Measurements from ENCODE around the gene IFIT3.

The IFIT3 gene

GRCh38 chr10:89304026-89304425 lies 23.8 kb upstream of the IFIT3 start:
- Histone ChIP-seq H3K4me2 (peak overlapping the region; percentile 80), H3K36me3 (peaks cover 11% of the 10 kb centered on the region), H3K9ac (no peak overlapping the region), H3K27ac (no peak overlapping the region), H4K20me1 (no peaks in the 10 kb centered on the region), H3K4me3 (no peak overlapping the region), H3K9me3 (peaks cover 4% of the 10 kb centered on the region), H3K27me3 (no peaks in the 10 kb centered on the region), H3K4me1 (peaks cover 37% of the 10 kb centered on the region)
- no peak for TF ChIP-seq Cebpa-rat (IDR thresholded peaks at IDR 0.05)

GRCh38 chr10:89304446-89304845 lies 23.4 kb upstream of the IFIT3 start:
- H3K9ac ChIP-seq: no peak overlapping the region
- TF ChIP-seq Cebpa-rat (IDR thresholded peaks at IDR 0.05): no peak
- H3K27me3 ChIP-seq: no peaks in the 10 kb centered on the region
- H3K27ac ChIP-seq: no peak overlapping the region
- H4K20me1 ChIP-seq: no peaks in the 10 kb centered on the region
- H3K9me3 ChIP-seq: peaks cover under 1% of the 10 kb centered on the region; the same call in 1 of the 2 replicates
- H3K4me1 ChIP-seq: peaks cover 37% of the 10 kb centered on the region
- peaks cover 11% of the 10 kb centered on the region for H3K36me3 ChIP-seq
- H3K4me3 ChIP-seq: no peak overlapping the region
- no peak overlapping the region for H3K4me2 ChIP-seq

GRCh38 chr10:89304925-89305324 lies 22.9 kb upstream of the IFIT3 start:
- peaks cover 11% of the 10 kb centered on the region for H3K36me3 ChIP-seq
- H3K4me3 ChIP-seq: no peak overlapping the region
- no peaks in the 10 kb centered on the region for H3K27me3 ChIP-seq
- no peaks in the 10 kb centered on the region for H3K9me3 ChIP-seq
- no peak overlapping the region for H3K27ac ChIP-seq
- TF ChIP-seq Cebpa-rat (IDR thresholded peaks at IDR 0.05): no peak
- no peaks in the 10 kb centered on the region for H4K20me1 ChIP-seq
- H3K9ac ChIP-seq: no peak overlapping the region
- H3K4me1 ChIP-seq: peaks cover 37% of the 10 kb centered on the region
- H3K4me2 ChIP-seq: no peak overlapping the region

- Histone ChIP-seq H3K27me3 (no peaks in the 10 kb centered on the region), H3K4me1 (peaks cover 33% of the 10 kb centered on the region), H3K36me3 (peaks cover 11% of the 10 kb centered on the region)
Measured at GRCh38 chr10:89305766-89306433, 21.9 kb upstream of the IFIT3 start.

GRCh38 chr10:89306434-89307268 lies 21.1 kb upstream of the IFIT3 start:
- Histone ChIP-seq H3K4me1 (peaks cover 29% of the 10 kb centered on the region), H3K4me2 (no peak overlapping the region)

More at GRCh38 chr10:89305766-89306433, 21.9 kb upstream of the IFIT3 start:
- Histone ChIP-seq H3K27ac (no peak overlapping the region), H3K4me3 (no peak overlapping the region), H3K9ac (no peak overlapping the region), H3K9me3 (no peaks in the 10 kb centered on the region), H3K4me2 (no peak overlapping the region), H4K20me1 (no peaks in the 10 kb centered on the region)
- no peak for TF ChIP-seq Cebpa-rat (IDR thresholded peaks at IDR 0.05)

GRCh38 chr10:89307269-89307577 lies 20.6 kb upstream of the IFIT3 start:
- Histone ChIP-seq H3K36me3 (peaks cover 11% of the 10 kb centered on the region), H3K4me2 (no peak overlapping the region), H3K4me1 (peaks cover 28% of the 10 kb centered on the region), H3K27me3 (no peaks in the 10 kb centered on the region), H4K20me1 (no peaks in the 10 kb centered on the region), H3K4me3 (no peak overlapping the region), H3K27ac (no peak overlapping the region), H3K9me3 (no peaks in the 10 kb centered on the region), H3K9ac (no peak overlapping the region)
- no peak for TF ChIP-seq Cebpa-rat (IDR thresholded peaks at IDR 0.05)

More at GRCh38 chr10:89306434-89307268, 21.1 kb upstream of the IFIT3 start:
- no peaks in the 10 kb centered on the region for H4K20me1 ChIP-seq
- TF ChIP-seq Cebpa-rat (IDR thresholded peaks at IDR 0.05): no peak
- no peak overlapping the region for H3K27ac ChIP-seq
- no peak overlapping the region for H3K9ac ChIP-seq
- H3K27me3 ChIP-seq: no peaks in the 10 kb centered on the region
- no peaks in the 10 kb centered on the region for H3K9me3 ChIP-seq
- peaks cover 11% of the 10 kb centered on the region for H3K36me3 ChIP-seq
- no peak overlapping the region for H3K4me3 ChIP-seq

GRCh38 chr10:89308266-89308665 lies 19.5 kb upstream of the IFIT3 start:
- TF ChIP-seq Cebpa-rat (IDR thresholded peaks at IDR 0.05): no peak
- H3K9me3 ChIP-seq: no peaks in the 10 kb centered on the region
- H3K36me3 ChIP-seq: peaks cover 11% of the 10 kb centered on the region
- H3K4me3 ChIP-seq: no peak overlapping the region
- no peak overlapping the region for H3K27ac ChIP-seq
- H3K4me2 ChIP-seq: no peak overlapping the region
- peaks cover 18% of the 10 kb centered on the region for H3K4me1 ChIP-seq
- H3K9ac ChIP-seq: no peak overlapping the region
- H4K20me1 ChIP-seq: no peaks in the 10 kb centered on the region
- no peaks in the 10 kb centered on the region for H3K27me3 ChIP-seq

GRCh38 chr10:89308736-89309135 lies 19.1 kb upstream of the IFIT3 start:
- TF ChIP-seq Cebpa-rat (IDR thresholded peaks at IDR 0.05): no peak
- no peaks in the 10 kb centered on the region for H3K9me3 ChIP-seq
- H3K4me3 ChIP-seq: no peak overlapping the region
- H3K27me3 ChIP-seq: no peaks in the 10 kb centered on the region
- no peak overlapping the region for H3K27ac ChIP-seq
- H3K4me1 ChIP-seq: peaks cover 13% of the 10 kb centered on the region
- no peak overlapping the region for H3K4me2 ChIP-seq
- no peaks in the 10 kb centered on the region for H4K20me1 ChIP-seq
- peaks cover 11% of the 10 kb centered on the region for H3K36me3 ChIP-seq
- no peak overlapping the region for H3K9ac ChIP-seq

- Histone ChIP-seq H3K36me3 (peaks cover 11% of the 10 kb centered on the region), H4K20me1 (no peaks in the 10 kb centered on the region), H3K27me3 (no peaks in the 10 kb centered on the region), H3K27ac (no peak overlapping the region), H3K4me3 (no peak overlapping the region), H3K4me2 (no peak overlapping the region), H3K9ac (no peak overlapping the region), H3K4me1 (peaks cover 9% of the 10 kb centered on the region; the same call in 1 of the 2 replicates), H3K9me3 (no peaks in the 10 kb centered on the region)
- TF ChIP-seq Cebpa-rat (IDR thresholded peaks at IDR 0.05): no peak
Measured at GRCh38 chr10:89309156-89310055, 18.4 kb upstream of the IFIT3 start.
